Right atrium auricular region (tissue), 2 donors: ENCODE results near the gene CHAMP1. TPM values are rescaled to one million over a fixed set of nuclear protein-coding genes. Genes with fewer than 3 reads are reported as not detected.
A peak's percentile ranks its signal among the peaks of the same experiment; 100 is the strongest.

Experiments used
- DNase-seq: peaks from one replicate; pipeline ENCODE4 v3.0.0-alpha.2; 2019; ENCODE audit warnings: low spot score
- H3K27ac ChIP-seq, 2 donors: fragments of 200-600 bp; sonication (generic); 1 replicate in 1 of 2; 2 replicates in 1 of 2; pipeline ENCODE4 v1.5.1; 2016 to 2019
- H3K27me3 ChIP-seq, 2 donors: fragments of 200-600 bp; sonication (generic); one replicate each; pipeline versions ENCODE4 v1.5.1 to v1.6.0; 2017 to 2019
- H3K36me3 ChIP-seq: fragments of 200-600 bp; sonication (generic); one replicate; pipeline ENCODE4 v1.5.1; 2016
- H3K4me1 ChIP-seq, 2 donors: fragments of 200-600 bp; sonication (generic); one replicate each; pipeline versions ENCODE4 v1.5.1 to v1.6.0; 2017 to 2019
- H3K4me3 ChIP-seq, 2 donors: fragments of 200-600 bp; sonication (generic); 1 replicate in 1 of 2; 2 replicates in 1 of 2; pipeline ENCODE4 v1.5.1; 2017 to 2019; ENCODE audit warnings: mild to moderate bottlenecking in 1 of 2, moderate library complexity in 1 of 2
- H3K9me3 ChIP-seq, 2 donors: fragments of 200-600 bp; sonication (generic); one replicate each; pipeline ENCODE4 v1.5.1; 2019
- total RNA-seq, 2 donors: library from RNA; depleted of rRNA; stranded (reverse); fragments of >200 nt; gene quantifications; one replicate each; pipeline ENCODE4 v1.1.0, GENCODE V29; 2016
- TF ChIP-seq, protein P1 (sequence below), 2 donors: fragments of 200-600 bp; sonication (generic); IDR thresholded peaks; one replicate each; pipeline ENCODE4 v1.5.1; 2019; ENCODE audit warnings: antibody characterized with exemption in 2 of 2

Gene CHAMP1, protein sequence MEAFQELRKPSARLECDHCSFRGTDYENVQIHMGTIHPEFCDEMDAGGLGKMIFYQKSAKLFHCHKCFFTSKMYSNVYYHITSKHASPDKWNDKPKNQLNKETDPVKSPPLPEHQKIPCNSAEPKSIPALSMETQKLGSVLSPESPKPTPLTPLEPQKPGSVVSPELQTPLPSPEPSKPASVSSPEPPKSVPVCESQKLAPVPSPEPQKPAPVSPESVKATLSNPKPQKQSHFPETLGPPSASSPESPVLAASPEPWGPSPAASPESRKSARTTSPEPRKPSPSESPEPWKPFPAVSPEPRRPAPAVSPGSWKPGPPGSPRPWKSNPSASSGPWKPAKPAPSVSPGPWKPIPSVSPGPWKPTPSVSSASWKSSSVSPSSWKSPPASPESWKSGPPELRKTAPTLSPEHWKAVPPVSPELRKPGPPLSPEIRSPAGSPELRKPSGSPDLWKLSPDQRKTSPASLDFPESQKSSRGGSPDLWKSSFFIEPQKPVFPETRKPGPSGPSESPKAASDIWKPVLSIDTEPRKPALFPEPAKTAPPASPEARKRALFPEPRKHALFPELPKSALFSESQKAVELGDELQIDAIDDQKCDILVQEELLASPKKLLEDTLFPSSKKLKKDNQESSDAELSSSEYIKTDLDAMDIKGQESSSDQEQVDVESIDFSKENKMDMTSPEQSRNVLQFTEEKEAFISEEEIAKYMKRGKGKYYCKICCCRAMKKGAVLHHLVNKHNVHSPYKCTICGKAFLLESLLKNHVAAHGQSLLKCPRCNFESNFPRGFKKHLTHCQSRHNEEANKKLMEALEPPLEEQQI
- total RNA-seq = 10 to 100 TPM; 13.9 to 19.6 TPM

DNA sequence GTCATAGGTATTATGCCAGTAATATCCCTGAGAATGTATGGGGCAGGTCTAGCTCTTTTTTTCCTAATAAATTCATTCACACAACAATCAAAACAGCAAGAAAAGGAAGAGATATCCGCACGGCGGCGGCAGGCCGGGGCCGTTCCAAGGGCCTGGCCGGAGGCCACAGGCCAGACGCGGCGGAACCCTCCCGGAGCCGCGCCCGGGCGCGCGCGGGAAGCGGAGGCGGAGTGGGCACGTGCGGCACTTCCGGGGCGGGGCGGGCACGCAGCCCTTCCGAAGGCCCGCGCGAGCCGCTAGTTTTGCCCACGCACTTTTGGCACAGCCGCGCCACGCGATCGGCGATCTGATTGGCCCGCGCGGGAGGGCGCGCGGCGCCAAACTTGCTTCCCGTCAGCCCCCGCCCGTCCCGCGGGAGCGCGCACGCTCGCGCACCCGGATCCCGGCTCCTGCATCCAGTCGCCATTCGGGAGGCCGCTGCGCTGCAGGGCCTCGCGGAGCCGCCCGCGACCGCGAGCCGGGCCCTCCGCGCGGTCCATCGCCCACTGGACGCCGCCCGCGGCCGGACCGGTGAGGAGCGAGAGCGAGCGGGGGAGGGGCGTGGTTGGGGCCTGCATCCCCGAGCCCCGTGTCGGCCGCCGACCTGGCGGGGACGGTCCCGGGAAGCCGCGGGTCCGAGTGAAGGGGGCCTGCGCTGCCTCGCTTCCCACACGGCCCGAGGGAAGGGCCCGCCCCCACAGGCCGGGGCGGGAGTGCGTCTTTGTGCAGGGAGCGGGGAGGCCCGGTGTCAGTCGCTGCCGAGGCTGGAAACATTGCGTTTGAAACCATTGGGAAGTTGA lies at the start of gene CHAMP1:
Gene CHAMP1 (plus strand): TSS at position 430 of the 839 bp plus-strand sequence. CDS start 9,340 bp downstream, outside the sequence.
- Histone ChIP-seq H3K27me3 (no peaks in the 10 kb centered on the region), H3K4me3 (peak within 1 kb of the TSS; percentile 67 to 69), H3K36me3 (no peaks in the 10 kb centered on the region), H3K9me3 (no peaks in the 10 kb centered on the region), H3K27ac (peak within 1 kb of the TSS; percentile 83 to 95), H3K4me1 (peaks cover 0 to 47% of the 10 kb centered on the region in 2 donors)
- peak; percentile 95 for DNase-seq
- TF ChIP-seq, protein P1, sequence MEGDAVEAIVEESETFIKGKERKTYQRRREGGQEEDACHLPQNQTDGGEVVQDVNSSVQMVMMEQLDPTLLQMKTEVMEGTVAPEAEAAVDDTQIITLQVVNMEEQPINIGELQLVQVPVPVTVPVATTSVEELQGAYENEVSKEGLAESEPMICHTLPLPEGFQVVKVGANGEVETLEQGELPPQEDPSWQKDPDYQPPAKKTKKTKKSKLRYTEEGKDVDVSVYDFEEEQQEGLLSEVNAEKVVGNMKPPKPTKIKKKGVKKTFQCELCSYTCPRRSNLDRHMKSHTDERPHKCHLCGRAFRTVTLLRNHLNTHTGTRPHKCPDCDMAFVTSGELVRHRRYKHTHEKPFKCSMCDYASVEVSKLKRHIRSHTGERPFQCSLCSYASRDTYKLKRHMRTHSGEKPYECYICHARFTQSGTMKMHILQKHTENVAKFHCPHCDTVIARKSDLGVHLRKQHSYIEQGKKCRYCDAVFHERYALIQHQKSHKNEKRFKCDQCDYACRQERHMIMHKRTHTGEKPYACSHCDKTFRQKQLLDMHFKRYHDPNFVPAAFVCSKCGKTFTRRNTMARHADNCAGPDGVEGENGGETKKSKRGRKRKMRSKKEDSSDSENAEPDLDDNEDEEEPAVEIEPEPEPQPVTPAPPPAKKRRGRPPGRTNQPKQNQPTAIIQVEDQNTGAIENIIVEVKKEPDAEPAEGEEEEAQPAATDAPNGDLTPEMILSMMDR (IDR thresholded peaks at IDR 0.05) = peak in 1 of 2 donors; percentile 16

DNA sequence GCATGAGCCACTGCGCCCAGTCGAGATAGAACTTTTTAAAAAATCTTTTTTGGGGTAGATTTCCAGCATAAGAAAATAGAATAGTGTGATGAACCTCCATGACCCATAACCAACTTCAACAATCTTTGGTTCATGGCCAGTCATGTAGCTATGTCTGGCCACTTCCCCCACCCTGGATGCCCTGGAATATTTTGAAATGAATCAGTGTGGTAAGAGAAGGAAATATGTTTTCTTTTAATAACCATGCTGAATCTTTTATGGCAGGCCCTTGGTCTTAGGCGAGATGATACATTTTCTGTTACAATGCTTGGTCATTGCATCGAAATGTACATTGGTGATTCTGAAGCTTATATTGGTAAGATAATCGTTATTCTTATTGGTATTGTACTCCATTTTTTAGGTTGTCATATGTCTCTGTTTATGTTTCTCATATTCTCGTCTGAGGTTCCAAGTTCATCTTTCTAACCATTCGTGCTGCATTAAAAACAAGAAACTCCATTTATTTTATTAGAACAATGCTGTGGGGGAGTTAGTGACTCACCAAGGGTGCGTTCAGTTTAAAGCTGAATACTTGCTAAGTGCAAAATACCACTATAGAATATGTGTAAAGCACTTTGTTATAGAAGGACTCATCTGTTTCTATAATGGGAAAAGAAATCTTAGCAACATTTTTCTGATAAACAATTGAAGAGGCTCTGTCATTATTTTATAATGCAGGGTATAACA lies 49.3 kb upstream of the CHAMP1 start:
- Histone ChIP-seq H3K9me3 (no peaks in the 10 kb centered on the region), H3K4me3 (no peak overlapping the region), H3K4me1 (peaks cover 0 to 14% of the 10 kb centered on the region in 2 donors), H3K27ac (no peak overlapping the region), H3K36me3 (peaks cover 87% of the 10 kb centered on the region), H3K27me3 (no peaks in the 10 kb centered on the region)
- no peak for DNase-seq
- TF ChIP-seq, protein P1 (IDR thresholded peaks at IDR 0.05) = no peak

DNA sequence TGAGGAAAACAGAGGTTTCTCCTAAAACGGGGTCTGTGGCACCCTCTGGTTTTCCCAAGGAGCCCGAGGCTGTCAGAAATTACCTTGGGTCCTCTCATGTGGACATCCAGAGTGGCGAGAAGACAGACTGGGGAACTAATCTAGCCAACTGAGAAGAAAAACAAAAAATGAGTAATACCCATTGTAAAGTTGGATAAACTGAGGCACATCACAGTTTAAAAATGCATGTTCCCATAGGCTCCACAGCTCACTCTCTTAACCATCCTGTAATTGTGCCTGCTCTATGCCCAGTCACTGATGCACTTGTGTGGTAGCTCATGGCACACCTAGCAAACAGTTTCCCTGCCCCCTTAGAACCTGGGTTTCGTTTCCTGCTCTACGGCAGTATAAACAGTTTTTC lies 48.1 kb upstream of the CHAMP1 start:
- Histone ChIP-seq H3K4me1 (peaks cover 0 to 2% of the 10 kb centered on the region in 2 donors), H3K36me3 (peaks cover 77% of the 10 kb centered on the region), H3K4me3 (no peak overlapping the region), H3K27ac (no peak overlapping the region), H3K9me3 (no peaks in the 10 kb centered on the region), H3K27me3 (no peaks in the 10 kb centered on the region)
- DNase-seq = no peak
- TF ChIP-seq, protein P1 (IDR thresholded peaks at IDR 0.05) = no peak

DNA sequence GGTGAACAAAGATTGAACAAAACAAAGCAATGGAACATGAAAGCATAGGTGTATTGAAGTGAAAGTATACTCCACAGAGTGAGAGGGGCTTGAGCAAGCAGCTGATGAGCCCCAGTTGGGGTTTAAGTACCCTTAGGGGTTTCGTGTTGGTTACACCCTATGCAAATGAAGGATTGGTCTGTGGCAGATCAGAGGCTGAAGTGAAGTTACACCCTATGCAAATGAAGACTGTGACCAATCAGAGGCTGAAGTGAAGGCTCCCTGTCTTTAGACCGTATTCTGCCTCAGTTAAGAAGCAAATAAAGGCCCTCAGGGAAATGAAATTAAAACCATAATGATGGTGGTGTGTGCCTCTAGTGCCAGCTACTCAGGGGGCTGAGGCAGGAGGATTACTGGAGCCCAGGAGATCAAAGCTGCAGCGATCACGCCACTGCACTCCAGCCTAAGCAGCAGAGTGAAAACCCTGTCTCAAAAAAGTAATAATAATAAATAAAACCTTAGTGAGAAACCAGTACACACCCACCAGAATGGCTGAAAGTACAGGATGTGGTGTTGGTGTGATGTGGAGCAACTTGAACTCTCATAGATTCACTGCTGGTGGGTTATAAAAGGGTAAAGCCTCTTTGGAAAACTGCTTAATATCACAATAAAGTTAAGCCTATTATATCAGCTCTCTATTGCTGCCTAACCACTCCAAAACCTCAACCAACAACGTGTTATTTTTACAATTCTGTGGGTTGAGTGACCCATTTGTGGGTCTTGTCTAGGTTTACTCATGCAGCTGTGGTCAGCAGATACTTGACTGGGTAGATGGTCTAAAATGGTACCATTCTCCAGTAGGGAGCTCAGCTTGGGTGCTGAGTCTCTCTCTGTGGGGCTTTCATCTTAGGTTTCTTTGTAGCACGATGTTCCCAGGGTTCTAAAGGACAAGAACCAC lies 45.7 kb upstream of the CHAMP1 start:
- TF ChIP-seq, protein P1 (IDR thresholded peaks at IDR 0.05) = no peak
- Histone ChIP-seq H3K27ac (no peak overlapping the region), H3K4me1 (no peaks in the 10 kb centered on the region), H3K9me3 (no peaks in the 10 kb centered on the region), H3K27me3 (no peaks in the 10 kb centered on the region), H3K36me3 (peaks cover 78% of the 10 kb centered on the region), H3K4me3 (no peak overlapping the region)
- no peak for DNase-seq
